Measurements from ENCODE around the gene GPER1. TPM values are rescaled to one million over a fixed set of nuclear protein-coding genes. Genes with fewer than 3 reads are reported as not detected.
"Not testable (repeated sequence)": the region's sequence is repeated elsewhere in the genome, so short reads cannot be mapped to it uniquely, and the experiment has no call there.

GPER1 gene
- total RNA-seq, 1 donor from 2014 or later, result 6.7 TPM

- DNase-seq, result no peak
These were observed 33.6 kb downstream of the GPER1 start for GRCh38 chr7:1121476-1121875.

DNA sequence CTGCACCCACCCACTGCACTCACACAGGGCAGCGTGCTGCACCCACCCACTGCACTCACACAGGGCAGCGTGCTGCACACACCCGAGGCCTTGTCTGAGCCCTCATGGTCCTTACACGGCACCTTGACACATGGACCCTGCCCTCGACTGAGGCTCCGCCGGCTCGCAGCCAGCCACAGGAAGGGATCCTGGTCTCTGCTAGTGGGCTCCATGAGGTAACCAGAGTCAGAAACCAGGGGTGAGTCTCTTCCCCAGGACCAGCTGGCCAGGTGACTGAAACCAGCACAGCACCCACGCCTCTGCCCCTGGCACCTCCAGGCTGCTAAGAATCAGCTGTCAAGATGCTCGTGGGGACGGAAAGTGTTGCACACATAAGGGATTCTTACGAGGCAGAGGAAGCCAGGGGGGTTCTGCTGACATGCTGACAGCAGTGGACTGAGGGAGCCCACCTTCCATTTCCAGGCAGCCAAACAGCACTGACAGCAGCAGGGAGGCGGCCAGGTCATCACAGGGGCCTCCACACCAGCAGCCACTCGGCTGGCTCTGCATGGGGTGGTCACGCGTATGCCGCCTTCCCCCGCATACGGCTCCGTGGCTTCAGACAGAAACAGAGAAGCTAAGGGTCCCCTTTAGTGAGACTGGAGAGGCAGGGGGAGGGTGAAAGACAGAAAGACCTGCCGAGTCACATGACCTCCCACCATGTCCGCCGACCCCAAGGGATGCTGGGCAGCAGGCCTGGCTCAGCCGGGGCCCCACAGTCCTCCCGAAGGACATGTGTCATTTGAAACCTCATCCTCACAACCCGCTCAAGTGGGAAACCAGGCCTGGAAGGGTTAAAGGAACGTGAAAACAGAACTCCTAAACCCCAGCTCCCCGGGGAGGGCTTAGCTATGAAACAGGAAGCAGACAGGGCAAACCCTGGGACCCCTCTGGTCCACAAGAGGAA, 34.2 kb downstream of the GPER1 start:
- no peak for DNase-seq

GRCh38 chr7:1122832-1123501, 35.1 kb downstream of the GPER1 start:
- no peak for DNase-seq

- peak; percentile 86 for DNase-seq
These were observed 35.8 kb downstream of the GPER1 start for GRCh38 chr7:1123715-1124114.

GRCh38 chr7:1124164-1124563, 36.3 kb downstream of the GPER1 start:
- no peak for DNase-seq

GRCh38 chr7:1124816-1125602, 37.1 kb downstream of the GPER1 start:
- peak; percentile 38 for DNase-seq

- DNase-seq, result no peak
These were observed 37.7 kb downstream of the GPER1 start for GRCh38 chr7:1125603-1125969.

GRCh38 chr7:1127001-1127400, 39.1 kb downstream of the GPER1 start:
- DNase-seq, result peak; percentile 29

- no peak for DNase-seq
These were observed 41.5 kb downstream of the GPER1 start for GRCh38 chr7:1129431-1129830.

- no peak for DNase-seq
These were observed 42.4 kb downstream of the GPER1 start for GRCh38 chr7:1130021-1130990.

- DNase-seq, result no peak
These were observed 43.8 kb downstream of the GPER1 start for GRCh38 chr7:1131471-1132265.

DNA sequence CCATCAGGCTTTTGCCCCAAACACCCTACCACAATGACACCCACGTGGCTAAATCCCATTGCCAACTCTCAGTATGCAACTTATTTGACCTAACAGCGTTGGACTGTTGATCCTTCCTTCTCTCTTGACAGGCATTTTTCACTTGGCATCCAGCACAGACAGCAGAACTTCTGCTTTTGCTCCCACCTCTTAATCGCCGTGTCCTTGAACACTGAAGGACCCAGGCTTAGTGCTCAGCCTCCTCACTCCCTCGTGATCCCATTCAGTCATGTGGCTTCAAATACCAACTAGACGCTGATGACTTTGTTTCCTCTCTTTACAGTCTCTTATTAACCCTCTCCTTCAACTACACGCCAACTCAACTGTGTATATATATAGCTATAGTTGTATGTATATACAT, 47.0 kb downstream of the GPER1 start:
- no peak for DNase-seq

- DNase-seq, result no peak
These were observed 49.1 kb downstream of the GPER1 start for GRCh38 chr7:1136841-1137516.

DNA sequence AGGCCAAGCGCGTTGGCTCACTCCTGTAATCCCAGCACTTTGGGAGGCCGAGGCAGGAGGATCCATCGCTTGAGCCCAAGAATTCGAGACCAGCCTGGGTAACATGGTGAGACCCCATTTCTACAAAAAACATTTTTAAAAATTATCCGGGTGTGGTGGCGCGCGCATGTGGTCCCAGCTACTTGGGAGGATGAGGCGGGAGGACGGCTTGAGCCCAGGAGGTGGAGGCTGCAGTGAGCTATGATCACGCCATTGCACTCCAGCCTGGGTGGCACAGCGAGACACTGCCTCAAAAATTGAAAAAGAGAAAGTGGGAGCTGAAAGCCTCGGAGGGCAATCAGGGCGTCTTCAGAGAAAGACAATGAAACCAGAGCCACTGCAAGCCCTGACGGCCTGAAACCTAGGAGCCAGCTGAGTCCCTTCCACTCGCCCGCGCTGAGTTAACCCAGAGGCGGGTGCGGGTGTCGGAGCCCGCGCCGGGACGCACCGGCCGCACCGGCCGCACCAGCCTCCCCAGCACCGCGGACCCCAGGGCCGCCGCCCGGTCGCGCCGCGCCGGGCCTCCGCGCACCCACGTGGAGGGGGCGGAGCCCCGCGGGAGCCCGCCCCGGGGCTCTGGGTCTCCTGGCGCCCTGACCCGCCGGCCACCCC, 49.7 kb downstream of the GPER1 start:
- DNase-seq, result no peak

GRCh38 chr7:1140476-1141104, 52.7 kb downstream of the GPER1 start:
- no peak for DNase-seq

DNA sequence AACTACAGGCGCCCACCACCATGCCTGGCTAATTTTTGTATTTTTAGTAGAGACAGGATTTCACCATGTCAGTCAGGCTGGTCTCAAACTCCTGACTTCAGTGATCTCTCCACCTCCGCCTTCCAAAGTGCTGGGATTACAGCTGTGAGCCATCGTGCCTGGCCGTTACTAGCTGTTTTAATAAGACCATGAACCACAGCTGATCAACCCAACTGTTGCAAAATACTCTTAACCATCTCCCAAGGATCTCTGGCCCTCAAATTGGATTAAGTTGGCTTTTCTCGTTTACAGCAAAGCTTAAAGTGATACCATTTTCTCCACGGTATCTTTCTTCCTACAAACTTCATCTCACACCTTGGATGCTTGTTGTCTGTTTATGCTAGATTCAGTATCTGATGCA, 53.7 kb downstream of the GPER1 start:
- no peak for DNase-seq

- no peak for DNase-seq
These were observed 54.2 kb downstream of the GPER1 start for GRCh38 chr7:1142051-1142635.

DNA sequence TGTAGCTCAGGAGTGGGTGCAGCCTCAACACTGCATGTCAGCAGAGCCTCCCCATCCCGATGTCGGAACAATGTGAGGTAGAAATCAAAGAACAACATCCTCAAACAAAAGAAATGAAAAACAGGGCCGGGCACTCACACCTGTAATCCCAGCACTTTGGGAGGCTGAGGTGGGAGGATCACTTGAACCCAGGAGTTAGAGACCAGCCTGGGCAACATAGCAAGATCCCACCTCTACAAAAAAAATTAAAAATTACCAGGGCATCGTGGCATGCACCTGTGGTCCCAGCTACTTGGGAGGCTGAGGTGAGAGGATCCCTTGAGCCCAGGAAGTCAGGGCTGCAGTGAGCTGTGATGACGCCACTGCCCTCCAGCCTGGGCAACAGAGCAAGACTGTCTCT, 55.1 kb downstream of the GPER1 start:
- not testable (repeated sequence) for DNase-seq
